ENCODE results near the gene MUC5B.

Gene MUC5B

GRCh38 chr11:1199751-1200610 lies 22.9 kb upstream of the MUC5B start:
- H3K4me3 ChIP-seq (ENCODE audit: low read length): no peak overlapping the region
- DNase-seq (ENCODE audit: low read depth, low spot score): no peak

GRCh38 chr11:1200611-1201191 lies 22.2 kb upstream of the MUC5B start:
- DNase-seq (ENCODE audit: low read depth, low spot score): no peak

GRCh38 chr11:1201395-1202153 lies 21.3 kb upstream of the MUC5B start:
- H3K4me3 ChIP-seq (ENCODE audit: low read length): no peak overlapping the region
- no peak for DNase-seq (ENCODE audit: low read depth, low spot score)

More at GRCh38 chr11:1200611-1201191, 22.2 kb upstream of the MUC5B start:
- H3K4me3 ChIP-seq (ENCODE audit: low read length): no peak overlapping the region

- no peak overlapping the region for H3K4me3 ChIP-seq (ENCODE audit: low read length)
- peak; percentile 15 for DNase-seq (ENCODE audit: low read depth, low spot score)
These were observed 20.6 kb upstream of the MUC5B start for GRCh38 chr11:1202154-1202775.

- peak; percentile 9 for DNase-seq (ENCODE audit: low read depth, low spot score)
- H3K4me3 ChIP-seq (ENCODE audit: low read length): no peak overlapping the region
These were observed 19.9 kb upstream of the MUC5B start for GRCh38 chr11:1202776-1203504.

GRCh38 chr11:1203505-1204271 lies 19.2 kb upstream of the MUC5B start:
- H3K4me3 ChIP-seq (ENCODE audit: low read length): no peak overlapping the region
- no peak for DNase-seq (ENCODE audit: low read depth, low spot score)

- no peak overlapping the region for H3K4me3 ChIP-seq (ENCODE audit: low read length)
- DNase-seq (ENCODE audit: low read depth, low spot score): no peak
These were observed 18.3 kb upstream of the MUC5B start for GRCh38 chr11:1204381-1205101.

GRCh38 chr11:1205121-1205986 lies 17.5 kb upstream of the MUC5B start:
- no peak overlapping the region for H3K4me3 ChIP-seq (ENCODE audit: low read length)
- no peak for DNase-seq (ENCODE audit: low read depth, low spot score)

GRCh38 chr11:1205987-1206331 lies 16.9 kb upstream of the MUC5B start:
- no peak overlapping the region for H3K4me3 ChIP-seq (ENCODE audit: low read length)
- DNase-seq (ENCODE audit: low read depth, low spot score): no peak

- H3K4me3 ChIP-seq (ENCODE audit: low read length): no peak overlapping the region
- DNase-seq (ENCODE audit: low read depth, low spot score): no peak
These were observed 16.2 kb upstream of the MUC5B start for GRCh38 chr11:1206391-1207271.

- H3K4me3 ChIP-seq (ENCODE audit: low read length): no peak overlapping the region
- DNase-seq (ENCODE audit: low read depth, low spot score): no peak
These were observed 15.3 kb upstream of the MUC5B start for GRCh38 chr11:1207401-1208143.

- no peak for DNase-seq (ENCODE audit: low read depth, low spot score)
- no peak overlapping the region for H3K4me3 ChIP-seq (ENCODE audit: low read length)
These were observed 14.8 kb upstream of the MUC5B start for GRCh38 chr11:1208144-1208393.

GRCh38 chr11:1208394-1209261 lies 14.2 kb upstream of the MUC5B start:
- DNase-seq (ENCODE audit: low read depth, low spot score): no peak
- H3K4me3 ChIP-seq (ENCODE audit: low read length): no peak overlapping the region

- H3K4me3 ChIP-seq (ENCODE audit: low read length): no peak overlapping the region
- no peak for DNase-seq (ENCODE audit: low read depth, low spot score)
These were observed 13.4 kb upstream of the MUC5B start for GRCh38 chr11:1209371-1210057.

Data from Jurkat, Clone E6-1 (cell line).